Measurements from ENCODE around the gene MRAS. TPM values are rescaled to one million over a fixed set of nuclear protein-coding genes. Genes with fewer than 3 reads are reported as not detected.

The MRAS gene
- total and polyA plus RNA-seq, 2 of the 4 experiments (the other 2 are of a cell fraction) = 59.3 to 60.6 TPM

DNA sequence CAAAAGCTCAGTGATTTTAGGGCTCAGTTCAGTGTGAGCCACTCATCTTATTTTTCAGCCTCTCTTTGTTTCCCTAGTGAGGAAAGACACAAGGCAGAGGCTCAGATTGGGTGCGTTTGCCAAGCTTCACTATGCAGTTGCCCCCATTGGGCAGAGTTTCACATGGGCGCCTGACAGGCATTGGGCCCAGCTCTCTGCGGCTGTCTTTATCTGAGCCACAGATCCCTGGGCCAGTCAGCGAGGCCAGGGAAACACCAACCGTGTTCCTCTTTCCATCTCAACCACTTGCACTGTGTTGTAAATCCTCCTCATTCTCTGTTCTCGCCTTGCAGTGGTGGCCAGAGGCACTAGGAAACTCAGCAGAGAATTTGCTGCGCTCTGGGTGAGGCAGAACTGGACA is 96.9 kb downstream of the MRAS start:
- Histone ChIP-seq H3K23ac (ENCODE audit: low read depth, low read length) (no peak overlapping the region), H2BK5ac (ENCODE audit: low read depth, low read length, poor library complexity, severe bottlenecking) (no peak overlapping the region), H2AK5ac (ENCODE audit: low read depth, low read length) (no peak overlapping the region), H3K36me3 (ENCODE audit: control insufficient read depth, insufficient read depth, low read length) (no peaks in the 10 kb centered on the region), H4K91ac (ENCODE audit: insufficient read depth, low read depth, low read length) (no peak overlapping the region), H2BK15ac (ENCODE audit: low read depth, low read length) (no peak overlapping the region), H3K27ac (ENCODE audit: insufficient read depth, low read length) (no peak overlapping the region), H3K56ac (ENCODE audit: extremely low read depth, insufficient read depth, low read length) (no peak overlapping the region), H2BK20ac (ENCODE audit: low read depth, low read length) (no peak overlapping the region), H2AFZ (replicated peaks; ENCODE audit: low read length, poor library complexity) (no peak overlapping the region), H3K9me3 (ENCODE audit: control insufficient read depth, insufficient read depth, low read length) (no peaks in the 10 kb centered on the region), H3K27me3 (ENCODE audit: control insufficient read depth, insufficient read depth, low read length) (peaks cover 8% of the 10 kb centered on the region), H3K4me3 (ENCODE audit: insufficient read depth, low read depth, low read length) (no peak overlapping the region), H3K4me1 (ENCODE audit: control insufficient read depth, insufficient read depth, low read length) (peaks cover 7% of the 10 kb centered on the region; the same call in 1 of the 2 replicates), H3K9ac (ENCODE audit: low read depth, low read length) (no peak overlapping the region), H4K8ac (ENCODE audit: low read depth in 2 of 2, low read length in 2 of 2) (no peak overlapping the region), H3K79me1 (ENCODE audit: low read depth in 1 of 2, low read length in 2 of 2) (no peaks in the 10 kb centered on the region), H4K5ac (ENCODE audit: low read depth, low read length) (no peak overlapping the region), H3K4ac (ENCODE audit: low read depth, low read length) (no peak overlapping the region), H3K14ac (replicated peaks; ENCODE audit: low read depth, low read length) (no peak overlapping the region), H3K9me1 (ENCODE audit: insufficient read depth, low read length) (peaks cover 4% of the 10 kb centered on the region; the same call in 1 of the 2 replicates), H3K18ac (ENCODE audit: low read depth, low read length) (no peak overlapping the region), H2BK120ac (ENCODE audit: low read depth, low read length) (no peak overlapping the region), H4K20me1 (ENCODE audit: insufficient read depth, low read length) (no peaks in the 10 kb centered on the region), H2AK9ac (replicated peaks; ENCODE audit: low read depth, low read length, poor library complexity) (no peak overlapping the region), H3K4me2 (ENCODE audit: low read depth, low read length) (no peak overlapping the region)
- dilution Hi-C loops (cut with HindIII; ENCODE audit: low sequenced_read_pairs, unreplicated experiment) = no loop called here
- no peak for ATAC-seq (ENCODE audit: low read depth)
- no peak for TF ChIP-seq MAFK (IDR thresholded peaks at IDR 0.05; ENCODE audit: low read depth, low read length)
- no peak for TF ChIP-seq RCOR1 (IDR thresholded peaks at IDR 0.05; ENCODE audit: insufficient replicate concordance, low read length)
- no peak for TF ChIP-seq FOS (IDR thresholded peaks at IDR 0.05; ENCODE audit: low read depth, low read length)
- intact Hi-C loops (cut with micrococcal nuclease) = no loop called here
- no peak for DNase-seq
- BruUV-seq (replicated peaks) = no TSS peak
- ChIA-PET CTCF (interaction anchor here (0.8 kb wide), 1 partner anchor 15 kb away, joined by 3 read pairs; no protein-coding TSS in a partner anchor), POLR2A (ENCODE audit: unreplicated experiment) (no interaction called here)
- 82% methylated on average over 5 of the region's 7 CpGs; no CpG with 5 or more reads in 1 of the 2 experiments for WGBS, 2 experiments (ENCODE audit: extremely low coverage in 2 of 2, insufficient read length in 1 of 2)
- in situ Hi-C loops (cut with MboI; ENCODE audit: low sequenced_read_pairs) = no loop called here
